GM21360 (cell line): Measurements from ENCODE around the gene ADAMTS14.
A peak's percentile ranks its signal among the peaks of the same experiment; 100 is the strongest.
"Not testable (repeated sequence)": the region's sequence is repeated elsewhere in the genome, so short reads cannot be mapped to it uniquely, and the experiment has no call there.

Source experiments
- ATAC-seq: cut with Tn5 transposase; IDR thresholded peaks from one replicate; pipeline ENCODE4 v1.9.1; 2021; ENCODE audit warnings: mild to moderate bottlenecking, moderate library complexity; ENCODE audit not compliant: unreplicated experiment

The ADAMTS14 gene

GRCh38 chr10:70672165-70673042 is at the start of gene ADAMTS14:
Gene ADAMTS14 (plus strand): TSS chr10:70672506. CDS start chr10:70672803, 297 bp downstream.
- ATAC-seq, result no peak

GRCh38 chr10:70622541-70622940 is 49.8 kb upstream of the ADAMTS14 start:
- ATAC-seq, result no peak

GRCh38 chr10:70622981-70623844 is 49.1 kb upstream of the ADAMTS14 start:
- ATAC-seq, result no peak

- no peak for ATAC-seq
Observed at GRCh38 chr10:70626056-70626455, 46.2 kb upstream of the ADAMTS14 start.

- ATAC-seq, result no peak
Observed at GRCh38 chr10:70629338-70629737, 43.0 kb upstream of the ADAMTS14 start.

- ATAC-seq, result not testable (repeated sequence)
Observed at GRCh38 chr10:70631735-70632134, 40.6 kb upstream of the ADAMTS14 start.

GRCh38 chr10:70634011-70634410 is 38.3 kb upstream of the ADAMTS14 start:
- no peak for ATAC-seq

- ATAC-seq, result not testable (repeated sequence)
Observed at GRCh38 chr10:70634515-70634914, 37.8 kb upstream of the ADAMTS14 start.

- not testable (repeated sequence) for ATAC-seq
Observed at GRCh38 chr10:70639640-70640383, 32.5 kb upstream of the ADAMTS14 start.

GRCh38 chr10:70643272-70643671 is 29.0 kb upstream of the ADAMTS14 start:
- not testable (repeated sequence) for ATAC-seq

GRCh38 chr10:70644959-70645358 is 27.3 kb upstream of the ADAMTS14 start:
- not testable (repeated sequence) for ATAC-seq

GRCh38 chr10:70647086-70647485 is 25.2 kb upstream of the ADAMTS14 start:
- ATAC-seq, result no peak

- ATAC-seq, result no peak
Observed at GRCh38 chr10:70648427-70648826, 23.9 kb upstream of the ADAMTS14 start.

- ATAC-seq, result no peak
Observed at GRCh38 chr10:70649526-70649925, 22.8 kb upstream of the ADAMTS14 start.

- ATAC-seq, result no peak
Observed at GRCh38 chr10:70650104-70650503, 22.2 kb upstream of the ADAMTS14 start.

- no peak for ATAC-seq
Observed at GRCh38 chr10:70650718-70651117, 21.6 kb upstream of the ADAMTS14 start.

- no peak for ATAC-seq
Observed at GRCh38 chr10:70651661-70652060, 20.6 kb upstream of the ADAMTS14 start.

GRCh38 chr10:70652761-70653657 is 19.3 kb upstream of the ADAMTS14 start:
- no peak for ATAC-seq

GRCh38 chr10:70655316-70655715 is 17.0 kb upstream of the ADAMTS14 start:
- ATAC-seq, result no peak

- peak; percentile 92 for ATAC-seq
Observed at GRCh38 chr10:70656489-70656888, 15.8 kb upstream of the ADAMTS14 start.
